ENCODE results near the gene AQP6. TPM values are rescaled to one million over a fixed set of nuclear protein-coding genes. Genes with fewer than 3 reads are reported as not detected.

AQP6 gene
- total and polyA plus RNA-seq, 2 donors (not counting 1 experiment from before 2014, with no cell fraction given) = 0.17 TPM; not detected in 1

DNA sequence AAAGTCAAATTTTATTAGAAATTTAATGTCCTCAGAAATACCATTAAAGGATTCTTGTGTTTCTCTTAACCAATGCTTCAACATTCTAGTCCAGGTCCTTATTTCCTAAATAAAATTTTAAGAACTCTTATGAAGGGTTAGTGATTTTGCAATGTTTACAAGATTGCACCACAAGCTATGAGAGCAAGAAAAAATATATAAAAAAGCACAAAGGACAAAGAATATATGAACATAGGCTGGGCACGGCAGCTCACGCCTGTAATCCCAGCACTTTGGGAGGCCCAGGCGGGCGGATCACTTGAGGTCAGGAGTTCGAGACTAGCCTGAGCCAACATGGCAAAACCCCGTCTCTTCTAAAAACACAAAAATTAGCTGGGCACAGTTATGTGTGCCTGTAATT is 44.9 kb downstream of the AQP6 start:
- Histone ChIP-seq H3K9me3 (ENCODE audit: control insufficient read depth, insufficient read depth, low read depth, low read length) (no peaks in the 10 kb centered on the region), H2AFZ (ENCODE audit: low read length) (no peak overlapping the region), H4K20me1 (ENCODE audit: control insufficient read depth, extremely low read depth, insufficient read depth, low read length) (no peaks in the 10 kb centered on the region), H3K27ac (ENCODE audit: insufficient read depth, low read length) (peak overlapping the region; percentile 76), H3K4me3 (replicated peaks in 1 of 4; ENCODE audit: control extremely low read depth in 1 of 4, insufficient read depth in 1 of 4, low read depth in 3 of 4, low read length in 4 of 4) (peak overlapping the region in 2 of 4 experiments; percentile 28 to 32), H3K4me2 (ENCODE audit: extremely low read depth, insufficient read depth, low read length) (peak overlapping the region; percentile 93), H3K27me3 (ENCODE audit: control insufficient read depth, insufficient read depth, low read length) (no peaks in the 10 kb centered on the region), H3K36me3 (ENCODE audit: control insufficient read depth, insufficient read depth, low read length) (no peaks in the 10 kb centered on the region), H3K79me2 (ENCODE audit: control insufficient read depth, insufficient read depth, low read length) (peaks cover 90% of the 10 kb centered on the region), H3K4me1 (ENCODE audit: control insufficient read depth, extremely low read depth, insufficient read depth, low read length) (peaks cover 8% of the 10 kb centered on the region), H3K9ac (ENCODE audit: insufficient read depth, low read length) (no peak overlapping the region)
- TF ChIP-seq EZH2 (IDR thresholded peaks at IDR 0.05; ENCODE audit: low read length, missing control alignments) = no peak
- TF ChIP-seq, protein P1, sequence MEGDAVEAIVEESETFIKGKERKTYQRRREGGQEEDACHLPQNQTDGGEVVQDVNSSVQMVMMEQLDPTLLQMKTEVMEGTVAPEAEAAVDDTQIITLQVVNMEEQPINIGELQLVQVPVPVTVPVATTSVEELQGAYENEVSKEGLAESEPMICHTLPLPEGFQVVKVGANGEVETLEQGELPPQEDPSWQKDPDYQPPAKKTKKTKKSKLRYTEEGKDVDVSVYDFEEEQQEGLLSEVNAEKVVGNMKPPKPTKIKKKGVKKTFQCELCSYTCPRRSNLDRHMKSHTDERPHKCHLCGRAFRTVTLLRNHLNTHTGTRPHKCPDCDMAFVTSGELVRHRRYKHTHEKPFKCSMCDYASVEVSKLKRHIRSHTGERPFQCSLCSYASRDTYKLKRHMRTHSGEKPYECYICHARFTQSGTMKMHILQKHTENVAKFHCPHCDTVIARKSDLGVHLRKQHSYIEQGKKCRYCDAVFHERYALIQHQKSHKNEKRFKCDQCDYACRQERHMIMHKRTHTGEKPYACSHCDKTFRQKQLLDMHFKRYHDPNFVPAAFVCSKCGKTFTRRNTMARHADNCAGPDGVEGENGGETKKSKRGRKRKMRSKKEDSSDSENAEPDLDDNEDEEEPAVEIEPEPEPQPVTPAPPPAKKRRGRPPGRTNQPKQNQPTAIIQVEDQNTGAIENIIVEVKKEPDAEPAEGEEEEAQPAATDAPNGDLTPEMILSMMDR (conservative IDR thresholded peaks at IDR 0.05 in 1 of 2, IDR thresholded peaks at IDR 0.05 in 1 of 2; ENCODE audit: low read depth in 1 of 2, low read length in 2 of 2) = no peak
- peak in 1 of 2 donors; percentile 93 for DNase-seq (ENCODE audit: low read depth in 2 of 2)

DNA sequence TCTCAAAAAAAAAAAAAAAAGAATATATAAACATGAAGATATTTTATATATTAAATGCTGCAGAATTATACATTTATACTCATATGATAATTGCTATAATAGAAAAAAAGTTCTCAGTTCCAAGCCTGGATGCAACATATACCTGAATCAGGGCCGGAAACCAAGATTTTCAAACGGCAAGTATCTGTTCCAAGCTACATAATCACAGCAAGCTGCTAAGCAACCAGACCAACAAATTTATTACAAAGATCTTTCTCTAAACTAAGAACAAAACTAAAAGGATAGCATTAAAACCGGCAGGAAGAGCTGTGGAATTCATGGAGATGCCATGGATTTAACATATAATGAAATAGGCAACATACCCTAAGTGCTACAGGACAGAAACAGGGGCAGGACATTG is 45.4 kb downstream of the AQP6 start:
- peaks cover 94% of the 10 kb centered on the region for H3K79me2 ChIP-seq (ENCODE audit: control insufficient read depth, insufficient read depth, low read length)
- H3K4me1 ChIP-seq (ENCODE audit: control insufficient read depth, extremely low read depth, insufficient read depth, low read length) = peaks cover 8% of the 10 kb centered on the region
- no peaks in the 10 kb centered on the region for H3K9me3 ChIP-seq (ENCODE audit: control insufficient read depth, insufficient read depth, low read depth, low read length)
- H4K20me1 ChIP-seq (ENCODE audit: control insufficient read depth, extremely low read depth, insufficient read depth, low read length) = no peaks in the 10 kb centered on the region
- no peak for TF ChIP-seq EZH2 (IDR thresholded peaks at IDR 0.05; ENCODE audit: low read length, missing control alignments)
- TF ChIP-seq, protein P1 (conservative IDR thresholded peaks at IDR 0.05 in 1 of 2, IDR thresholded peaks at IDR 0.05 in 1 of 2; ENCODE audit: low read depth in 1 of 2, low read length in 2 of 2) = no peak
- no peak for DNase-seq (ENCODE audit: low read depth in 2 of 2)
- H3K36me3 ChIP-seq (ENCODE audit: control insufficient read depth, insufficient read depth, low read length) = no peaks in the 10 kb centered on the region
- peak overlapping the region; percentile 76 for H3K27ac ChIP-seq (ENCODE audit: insufficient read depth, low read length)
- H3K27me3 ChIP-seq (ENCODE audit: control insufficient read depth, insufficient read depth, low read length) = no peaks in the 10 kb centered on the region
- H3K4me2 ChIP-seq (ENCODE audit: extremely low read depth, insufficient read depth, low read length) = no peak overlapping the region
- H2AFZ ChIP-seq (ENCODE audit: low read length) = peak overlapping the region; percentile 7
- no peak overlapping the region for H3K9ac ChIP-seq (ENCODE audit: insufficient read depth, low read length)
- no peak overlapping the region for H3K4me3 ChIP-seq (replicated peaks in 1 of 4; ENCODE audit: control extremely low read depth in 1 of 4, insufficient read depth in 1 of 4, low read depth in 3 of 4, low read length in 4 of 4)

DNA sequence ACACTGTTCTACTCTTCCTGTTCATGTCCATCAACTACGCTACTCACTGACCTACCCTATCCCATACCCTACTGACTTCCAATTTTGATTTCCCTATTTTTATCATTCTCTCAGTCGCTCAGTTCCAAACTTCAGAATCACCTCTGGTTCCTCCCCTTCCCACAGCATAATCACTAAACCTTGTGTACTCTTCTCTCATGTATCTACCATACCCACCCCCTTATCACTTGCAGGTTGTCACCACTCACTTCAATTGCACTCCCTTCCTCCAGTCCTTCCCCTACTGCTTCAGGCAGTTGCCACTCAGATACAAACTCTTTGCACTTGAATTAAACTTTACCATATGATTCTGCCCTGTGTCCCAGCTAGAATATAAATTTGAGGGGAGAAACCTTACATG is 46.2 kb downstream of the AQP6 start:
- DNase-seq (ENCODE audit: low read depth in 2 of 2) = no peak
- Histone ChIP-seq H3K27ac (ENCODE audit: insufficient read depth, low read length) (peak overlapping the region; percentile 76), H3K4me3 (replicated peaks in 1 of 4; ENCODE audit: control extremely low read depth in 1 of 4, insufficient read depth in 1 of 4, low read depth in 3 of 4, low read length in 4 of 4) (no peak overlapping the region)

More for the DNA sequence above, 46.2 kb downstream of the AQP6 start:
- no peaks in the 10 kb centered on the region for H3K27me3 ChIP-seq (ENCODE audit: control insufficient read depth, insufficient read depth, low read length)
- peaks cover 95% of the 10 kb centered on the region for H3K79me2 ChIP-seq (ENCODE audit: control insufficient read depth, insufficient read depth, low read length)
- no peak overlapping the region for H3K9ac ChIP-seq (ENCODE audit: insufficient read depth, low read length)
- peaks cover 8% of the 10 kb centered on the region for H3K4me1 ChIP-seq (ENCODE audit: control insufficient read depth, extremely low read depth, insufficient read depth, low read length)
- H2AFZ ChIP-seq (ENCODE audit: low read length) = peak overlapping the region; percentile 7
- no peaks in the 10 kb centered on the region for H4K20me1 ChIP-seq (ENCODE audit: control insufficient read depth, extremely low read depth, insufficient read depth, low read length)
- H3K4me2 ChIP-seq (ENCODE audit: extremely low read depth, insufficient read depth, low read length) = no peak overlapping the region
- H3K36me3 ChIP-seq (ENCODE audit: control insufficient read depth, insufficient read depth, low read length) = no peaks in the 10 kb centered on the region
- TF ChIP-seq, protein P1 (conservative IDR thresholded peaks at IDR 0.05 in 1 of 2, IDR thresholded peaks at IDR 0.05 in 1 of 2; ENCODE audit: low read depth in 1 of 2, low read length in 2 of 2) = no peak
- TF ChIP-seq EZH2 (IDR thresholded peaks at IDR 0.05; ENCODE audit: low read length, missing control alignments) = no peak
- no peaks in the 10 kb centered on the region for H3K9me3 ChIP-seq (ENCODE audit: control insufficient read depth, insufficient read depth, low read depth, low read length)

Data from fibroblast of lung (primary cell).